HEK293T (cell line): Measurements from ENCODE around the gene C22orf39.

Experiments used
- CTCF ChIA-PET: fragments of 350-600 bp; formaldehyde crosslinking; extraction: SDS; loops from one replicate; lab custom pipeline; 2021; ENCODE audit warnings: antibody characterized with exemption, inconsistent platforms; lab: Yijun Ruan, JAX
- POLR2A ChIA-PET: fragments of 350-600 bp; formaldehyde crosslinking; extraction: SDS; loops from one replicate; lab custom pipeline; 2020; ENCODE audit warnings: antibody characterized with exemption, inconsistent platforms; lab: Yijun Ruan, JAX
- DNase-seq: peaks from one replicate; pipeline ENCODE4 v3.0.0; 2012; ENCODE audit warnings: mixed read lengths; ENCODE audit errors: extremely low spot score
- ARNT ChIP-seq: fragments of 450-650 bp; IDR thresholded peaks from 2 replicates; pipeline ENCODE4 v1.6.1; 2017; ENCODE audit warnings: mild to moderate bottlenecking
- BHLHE40 ChIP-seq: fragments of 450-650 bp; IDR thresholded peaks from 2 replicates; pipeline ENCODE4 v1.6.1; 2016; ENCODE audit warnings: mild to moderate bottlenecking, moderate library complexity, borderline replicate concordance
- CTBP1 ChIP-seq: fragments of 450-650 bp; IDR thresholded peaks from 2 replicates; pipeline ENCODE4 v1.6.1; 2016; ENCODE audit warnings: borderline replicate concordance
- ELF4 ChIP-seq: fragments of 450-650 bp; IDR thresholded peaks from 2 replicates; pipeline ENCODE4 v1.6.1; 2017; ENCODE audit warnings: antibody characterized with exemption
- FOXA1 ChIP-seq: fragments of 450-650 bp; IDR thresholded peaks from 2 replicates; pipeline ENCODE4 v1.6.1; 2016; ENCODE audit warnings: mild to moderate bottlenecking
- FOXK2 ChIP-seq: fragments of 450-650 bp; IDR thresholded peaks from 2 replicates; pipeline ENCODE4 v1.6.1; 2016; ENCODE audit warnings: mild to moderate bottlenecking
- FOXM1 ChIP-seq: fragments of 450-650 bp; IDR thresholded peaks from 2 replicates; pipeline ENCODE4 v1.6.1; 2017; ENCODE audit warnings: mild to moderate bottlenecking, borderline replicate concordance
- HDGF ChIP-seq: fragments of 450-650 bp; IDR thresholded peaks from 2 replicates; pipeline ENCODE4 v1.6.1; 2017; ENCODE audit warnings: antibody characterized with exemption, borderline replicate concordance
- L3MBTL2 ChIP-seq: fragments of 450-650 bp; conservative IDR thresholded peaks from 2 replicates; pipeline ENCODE4 v1.6.1; 2016; ENCODE audit warnings: mild to moderate bottlenecking
- LEF1 ChIP-seq: fragments of 450-650 bp; IDR thresholded peaks from 2 replicates; pipeline ENCODE4 v1.6.1; 2017; ENCODE audit warnings: mild to moderate bottlenecking, borderline replicate concordance
- NFRKB ChIP-seq: fragments of 450-650 bp; IDR thresholded peaks from 2 replicates; pipeline ENCODE4 v1.6.1; 2016; ENCODE audit warnings: mild to moderate bottlenecking, moderate library complexity
- PKNOX1 ChIP-seq: fragments of 450-650 bp; IDR thresholded peaks from 2 replicates; pipeline ENCODE4 v1.6.1; 2016
- SP1 ChIP-seq: fragments of 450-650 bp; IDR thresholded peaks from 2 replicates; pipeline ENCODE4 v1.6.1; 2017
- SUZ12 ChIP-seq: fragments of 450-650 bp; IDR thresholded peaks from 2 replicates; pipeline ENCODE4 v1.6.1; 2016; ENCODE audit warnings: mild to moderate bottlenecking
- TARDBP ChIP-seq: fragments of 450-650 bp; IDR thresholded peaks from 2 replicates; pipeline ENCODE4 v1.6.1; 2016
- ZNF384 ChIP-seq: fragments of 450-650 bp; IDR thresholded peaks from 2 replicates; pipeline ENCODE4 v1.6.1; 2016

Gene C22orf39

DNA sequence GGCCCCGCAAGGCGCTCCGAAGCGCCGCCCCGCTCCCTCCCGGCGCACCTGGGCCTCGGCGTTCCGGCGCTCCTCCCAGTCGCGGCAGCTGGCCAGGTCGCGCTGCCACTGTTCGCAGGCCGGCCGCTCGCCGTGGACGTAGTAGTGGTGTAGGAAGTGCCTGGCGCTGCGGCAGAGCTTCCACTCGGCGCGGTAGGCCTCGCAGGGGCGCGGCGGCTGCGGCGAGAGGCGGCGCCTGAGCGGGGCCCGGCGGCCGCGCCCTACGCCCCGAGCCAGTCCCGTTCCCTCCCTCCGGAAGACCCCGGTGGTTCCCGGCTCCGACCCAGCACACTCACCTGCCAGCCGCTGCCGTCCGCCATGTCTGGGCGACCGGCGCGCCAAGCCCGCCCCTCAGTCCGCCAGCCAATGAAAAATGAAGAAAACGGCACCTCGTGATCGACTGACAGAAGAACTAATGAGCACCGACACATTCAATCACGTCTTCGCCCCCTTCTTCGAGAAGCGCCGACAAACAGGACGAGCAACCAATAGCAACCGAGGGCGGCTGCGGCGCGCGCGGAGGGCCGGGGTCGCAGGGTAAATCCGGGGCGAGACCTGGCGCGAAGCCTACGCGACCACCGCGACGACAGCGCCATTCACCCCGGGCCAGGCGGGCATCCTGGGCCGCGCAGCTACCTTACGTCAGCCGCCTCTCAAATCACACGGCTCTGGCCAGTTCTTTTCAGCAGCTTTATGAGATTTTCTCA is at the start of gene C22orf39:
TSS of gene C22orf39 (minus strand) at position 382 of the 746 bp plus-strand sequence. CDS start at position 359, 23 bp downstream.
- no peak for TF ChIP-seq TARDBP
- no peak for TF ChIP-seq FOXA1
- no peak for TF ChIP-seq FOXK2
- TF ChIP-seq CTBP1: no peak
- no peak for TF ChIP-seq FOXM1
- no peak for TF ChIP-seq NFRKB
- no peak for TF ChIP-seq SP1
- TF ChIP-seq PKNOX1: peak; percentile 99
- peak; percentile 92 for TF ChIP-seq L3MBTL2
- peak; percentile 63; the same call in 1 of the 2 replicates for TF ChIP-seq LEF1
- TF ChIP-seq HDGF: no peak
- no peak for TF ChIP-seq ELF4
- no peak for TF ChIP-seq SUZ12
- no peak for TF ChIP-seq BHLHE40
- DNase-seq: peak; percentile 97
- CTCF ChIA-PET: no interaction called here
- POLR2A ChIA-PET: interaction anchor here (0.9 to 2.8 kb wide), 9 partner anchors 14 to 265 kb away, joined by 3 to 12 read pairs (median 4); partner anchors contain the start of genes CDC45 and HIRA

DNA sequence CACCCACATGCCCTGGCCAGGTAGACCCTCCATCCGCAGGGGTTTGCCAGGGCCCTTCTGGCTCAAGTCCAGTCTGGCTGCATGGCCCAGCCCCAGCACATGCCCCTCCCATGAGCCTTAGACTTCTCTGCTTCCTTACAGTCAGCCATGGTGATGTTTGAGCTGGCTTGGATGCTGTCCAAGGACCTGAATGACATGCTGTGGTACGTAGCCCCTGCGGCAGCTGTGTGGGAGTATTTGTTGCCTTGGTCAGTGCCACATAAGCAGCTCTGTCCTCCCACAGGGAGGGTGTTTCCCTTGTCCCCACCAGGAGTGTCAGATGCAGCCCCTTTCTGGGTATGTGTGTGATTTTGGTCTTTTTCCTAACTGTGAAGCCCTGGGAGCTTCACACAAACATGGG is 49.7 kb upstream of the C22orf39 start:
- no peak for DNase-seq
- ChIA-PET CTCF (no interaction called here), POLR2A (no interaction called here)
- TF ChIP-seq SUZ12 (no peak), PKNOX1 (no peak), SP1 (no peak), CTBP1 (no peak), TARDBP (no peak), LEF1 (no peak), ZNF384 (no peak), NFRKB (no peak), BHLHE40 (no peak)

- ChIA-PET POLR2A (interaction anchor here (1.0 kb wide), 1 partner anchor 352 kb away, joined by 3 read pairs; the partner anchor contains the start of gene ESS2), CTCF (no interaction called here)
- TF ChIP-seq L3MBTL2: no peak
- TF ChIP-seq BHLHE40: no peak
- TF ChIP-seq FOXK2: no peak
- no peak for TF ChIP-seq FOXA1
- no peak for TF ChIP-seq ELF4
- TF ChIP-seq PKNOX1: no peak
- TF ChIP-seq ZNF384: no peak
- TF ChIP-seq FOXM1: no peak
- TF ChIP-seq NFRKB: no peak
- no peak for TF ChIP-seq HDGF
- TF ChIP-seq SUZ12: no peak
- TF ChIP-seq CTBP1: no peak
Observed at GRCh38 chr22:19496324-19496630, 48.8 kb upstream of the C22orf39 start.

DNA sequence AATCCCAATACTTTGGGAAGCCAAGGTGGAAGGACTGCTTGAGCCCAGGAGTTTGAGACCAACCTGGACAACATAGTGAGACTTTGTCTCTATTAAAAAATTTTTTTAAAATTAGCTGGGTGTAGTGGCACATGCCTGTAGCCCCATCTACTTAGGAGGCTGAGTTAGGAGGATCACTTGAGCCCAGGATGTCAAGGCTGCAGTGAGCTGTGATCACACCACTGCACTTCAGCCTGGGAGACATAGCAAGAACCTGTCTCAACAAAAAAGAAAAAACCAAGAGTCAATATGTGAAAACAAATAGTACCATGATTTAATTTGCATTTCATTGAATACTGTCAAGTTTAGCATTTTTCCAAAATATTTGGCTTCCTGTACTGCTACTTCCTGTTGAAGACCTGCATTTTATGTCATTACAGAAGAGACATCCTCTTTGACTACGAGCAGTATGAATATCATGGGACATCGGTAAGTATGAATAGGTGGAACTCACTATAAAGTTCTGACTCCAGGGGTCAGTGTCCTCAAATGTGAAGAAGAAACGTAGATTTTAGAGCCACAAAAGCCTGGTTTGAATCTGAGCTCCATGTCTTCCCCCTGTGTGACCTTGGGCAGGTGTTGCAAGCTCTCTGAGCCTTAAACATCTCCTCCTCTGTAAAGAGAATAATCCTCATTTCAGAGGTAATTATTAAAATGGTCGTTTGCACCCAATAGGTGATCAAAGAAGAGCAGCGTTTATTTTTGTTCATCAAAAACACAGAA is 48.2 kb upstream of the C22orf39 start:
- ChIA-PET CTCF (no interaction called here), POLR2A (interaction anchor here (1.0 kb wide), 1 partner anchor 351 kb away, joined by 3 read pairs; the partner anchor contains the start of gene ESS2)
- no peak for DNase-seq
- TF ChIP-seq L3MBTL2 (no peak), NFRKB (no peak), FOXK2 (no peak)

More at GRCh38 chr22:19496324-19496630, 48.8 kb upstream of the C22orf39 start:
- no peak for DNase-seq

- no peak for TF ChIP-seq ELF4
- no peak for TF ChIP-seq TARDBP
- TF ChIP-seq BHLHE40: no peak
- TF ChIP-seq ARNT: no peak
- no peak for TF ChIP-seq FOXA1
- TF ChIP-seq CTBP1: no peak
- TF ChIP-seq SUZ12: no peak
- no peak for TF ChIP-seq NFRKB
- TF ChIP-seq LEF1: no peak
- no peak for TF ChIP-seq FOXM1
- no peak for TF ChIP-seq HDGF
Observed at GRCh38 chr22:19494676-19495173, 47.2 kb upstream of the C22orf39 start.

GRCh38 chr22:19494001-19494560 is 46.6 kb upstream of the C22orf39 start:
- ChIA-PET CTCF (no interaction called here), POLR2A (interaction anchor here (1.6 kb wide), 1 partner anchor 15 kb away, joined by 7 read pairs; the partner anchor contains the start of genes CDC45 and UFD1)
- DNase-seq: no peak
- TF ChIP-seq SP1: no peak
- no peak for TF ChIP-seq L3MBTL2
- TF ChIP-seq FOXK2: no peak
- TF ChIP-seq PKNOX1: no peak
- TF ChIP-seq BHLHE40: no peak
- no peak for TF ChIP-seq NFRKB
- no peak for TF ChIP-seq FOXM1
- no peak for TF ChIP-seq CTBP1

More at GRCh38 chr22:19494676-19495173, 47.2 kb upstream of the C22orf39 start:
- ChIA-PET POLR2A (interaction anchor here (1.6 kb wide), 1 partner anchor 15 kb away, joined by 7 read pairs; the partner anchor contains the start of genes CDC45 and UFD1), CTCF (no interaction called here)
- DNase-seq: no peak
